ENCODE results near the gene ABHD6.

DNA sequence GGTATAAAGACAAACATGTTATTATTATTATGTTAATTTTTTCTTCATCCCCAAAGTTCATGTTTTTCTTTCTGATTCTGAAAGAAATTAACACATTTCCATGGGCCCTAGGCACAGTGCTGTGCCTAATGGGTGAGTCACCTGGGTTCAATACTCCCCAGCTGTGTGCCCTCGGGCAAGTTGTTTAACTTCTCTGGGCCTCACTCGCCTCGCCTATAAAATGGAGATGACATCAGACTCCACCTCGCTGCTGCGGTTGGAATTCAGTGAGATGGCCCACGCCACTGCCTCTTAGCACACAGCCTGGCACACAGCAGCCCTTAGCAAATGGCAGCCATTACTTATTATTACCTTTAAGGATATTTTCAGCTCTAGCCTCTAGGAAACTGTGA is 49.4 kb upstream of the ABHD6 start:
- TF ChIP-seq, protein P1, sequence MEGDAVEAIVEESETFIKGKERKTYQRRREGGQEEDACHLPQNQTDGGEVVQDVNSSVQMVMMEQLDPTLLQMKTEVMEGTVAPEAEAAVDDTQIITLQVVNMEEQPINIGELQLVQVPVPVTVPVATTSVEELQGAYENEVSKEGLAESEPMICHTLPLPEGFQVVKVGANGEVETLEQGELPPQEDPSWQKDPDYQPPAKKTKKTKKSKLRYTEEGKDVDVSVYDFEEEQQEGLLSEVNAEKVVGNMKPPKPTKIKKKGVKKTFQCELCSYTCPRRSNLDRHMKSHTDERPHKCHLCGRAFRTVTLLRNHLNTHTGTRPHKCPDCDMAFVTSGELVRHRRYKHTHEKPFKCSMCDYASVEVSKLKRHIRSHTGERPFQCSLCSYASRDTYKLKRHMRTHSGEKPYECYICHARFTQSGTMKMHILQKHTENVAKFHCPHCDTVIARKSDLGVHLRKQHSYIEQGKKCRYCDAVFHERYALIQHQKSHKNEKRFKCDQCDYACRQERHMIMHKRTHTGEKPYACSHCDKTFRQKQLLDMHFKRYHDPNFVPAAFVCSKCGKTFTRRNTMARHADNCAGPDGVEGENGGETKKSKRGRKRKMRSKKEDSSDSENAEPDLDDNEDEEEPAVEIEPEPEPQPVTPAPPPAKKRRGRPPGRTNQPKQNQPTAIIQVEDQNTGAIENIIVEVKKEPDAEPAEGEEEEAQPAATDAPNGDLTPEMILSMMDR (IDR thresholded peaks at IDR 0.05; ENCODE audit: low read length): no peak
- no peak for TF ChIP-seq EZH2phosphoT487 (IDR thresholded peaks at IDR 0.05; ENCODE audit: low read length)

All from MM.1S (cell line).